ENCODE results near the gene HPS6.
"Not testable (repeated sequence)": the region's sequence is repeated elsewhere in the genome, so short reads cannot be mapped to it uniquely, and the experiment has no call there.

The HPS6 gene

DNA sequence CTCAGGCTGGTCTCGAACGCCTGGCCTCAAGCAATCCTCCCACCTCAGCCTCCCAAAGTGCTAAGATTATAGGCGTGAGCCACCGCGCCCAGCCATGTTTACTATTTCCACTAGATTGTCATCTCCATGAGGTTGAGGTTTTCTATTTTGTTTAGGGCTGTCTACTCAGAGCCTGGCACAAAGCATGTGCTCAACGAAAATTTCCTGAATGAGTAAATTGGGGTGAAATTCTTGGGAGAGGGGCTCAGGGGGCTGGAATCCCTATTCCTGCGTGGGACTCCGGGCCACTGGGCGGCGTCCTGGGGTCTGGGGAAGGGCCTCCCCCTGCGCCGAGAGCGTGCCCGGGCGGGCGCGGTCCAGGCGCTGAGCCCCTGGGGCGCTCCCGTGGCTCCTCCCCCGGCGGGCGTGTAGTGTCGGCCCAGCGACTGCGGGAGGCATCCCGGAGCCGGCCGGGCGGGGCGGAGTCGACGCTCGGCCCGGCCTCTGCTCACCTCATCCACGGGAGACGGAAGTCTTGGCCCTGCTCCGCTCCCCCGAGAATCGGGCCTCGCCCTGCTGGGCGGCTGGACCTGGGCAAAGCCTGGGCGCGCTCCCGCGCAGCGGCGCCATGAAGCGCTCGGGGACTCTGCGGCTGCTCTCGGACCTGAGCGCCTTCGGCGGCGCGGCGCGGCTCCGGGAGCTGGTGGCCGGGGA lies at the start of gene HPS6:
Gene HPS6, plus strand, starts transcription at position 482 of the 693 bp plus-strand sequence. Its CDS starts 126 bp downstream, at position 608.
- TF ChIP-seq, protein P1, sequence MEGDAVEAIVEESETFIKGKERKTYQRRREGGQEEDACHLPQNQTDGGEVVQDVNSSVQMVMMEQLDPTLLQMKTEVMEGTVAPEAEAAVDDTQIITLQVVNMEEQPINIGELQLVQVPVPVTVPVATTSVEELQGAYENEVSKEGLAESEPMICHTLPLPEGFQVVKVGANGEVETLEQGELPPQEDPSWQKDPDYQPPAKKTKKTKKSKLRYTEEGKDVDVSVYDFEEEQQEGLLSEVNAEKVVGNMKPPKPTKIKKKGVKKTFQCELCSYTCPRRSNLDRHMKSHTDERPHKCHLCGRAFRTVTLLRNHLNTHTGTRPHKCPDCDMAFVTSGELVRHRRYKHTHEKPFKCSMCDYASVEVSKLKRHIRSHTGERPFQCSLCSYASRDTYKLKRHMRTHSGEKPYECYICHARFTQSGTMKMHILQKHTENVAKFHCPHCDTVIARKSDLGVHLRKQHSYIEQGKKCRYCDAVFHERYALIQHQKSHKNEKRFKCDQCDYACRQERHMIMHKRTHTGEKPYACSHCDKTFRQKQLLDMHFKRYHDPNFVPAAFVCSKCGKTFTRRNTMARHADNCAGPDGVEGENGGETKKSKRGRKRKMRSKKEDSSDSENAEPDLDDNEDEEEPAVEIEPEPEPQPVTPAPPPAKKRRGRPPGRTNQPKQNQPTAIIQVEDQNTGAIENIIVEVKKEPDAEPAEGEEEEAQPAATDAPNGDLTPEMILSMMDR (conservative IDR thresholded peaks at IDR 0.05), result 0 out of 2 replicates have a peak, but pooled peaks have one; percentile 22
- peak within 1 kb of the TSS; percentile 85 for H3K27ac ChIP-seq

DNA sequence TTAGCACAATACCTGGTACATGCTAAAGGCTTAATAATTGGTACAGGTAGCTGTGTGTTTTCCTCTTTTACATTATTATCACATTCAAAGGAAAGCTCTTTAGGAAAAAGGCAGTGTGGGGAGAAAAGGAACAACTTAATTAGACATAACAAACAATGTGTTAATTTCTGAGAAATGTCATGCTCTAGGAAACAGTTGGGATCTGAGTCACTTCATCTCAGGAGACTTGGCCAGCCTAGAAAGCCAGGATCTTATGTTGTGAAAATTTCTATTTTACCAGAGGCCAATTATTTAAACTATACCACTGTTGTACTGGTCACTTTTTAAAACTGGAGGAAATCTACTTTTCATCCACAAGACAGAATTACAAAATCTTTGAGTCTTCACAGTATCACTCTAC lies 48.7 kb upstream of the HPS6 start:
- no peak overlapping the region for H3K27ac ChIP-seq

DNA sequence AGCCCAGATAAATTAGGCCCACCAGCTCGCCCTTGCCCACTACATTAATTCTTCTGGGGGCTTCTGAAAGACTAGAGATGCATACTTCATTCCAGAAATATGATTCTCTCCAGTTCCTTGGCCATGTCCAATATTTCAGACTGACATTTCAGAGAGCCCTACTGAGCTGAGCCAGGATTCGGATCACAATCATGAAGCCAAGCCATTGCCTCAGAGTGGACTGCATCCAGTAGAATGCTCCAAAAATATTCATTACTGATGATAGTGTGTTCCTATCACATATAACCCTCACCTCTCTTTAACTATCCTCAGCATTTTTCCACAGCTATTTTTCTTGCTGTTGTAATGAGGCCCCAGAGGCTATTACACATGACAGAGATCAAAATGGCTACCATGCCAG lies 47.9 kb upstream of the HPS6 start:
- TF ChIP-seq, protein P1 (conservative IDR thresholded peaks at IDR 0.05), result no peak
- no peak overlapping the region for H3K27ac ChIP-seq

More for the DNA sequence above, 48.7 kb upstream of the HPS6 start:
- TF ChIP-seq, protein P1 (conservative IDR thresholded peaks at IDR 0.05), result no peak

DNA sequence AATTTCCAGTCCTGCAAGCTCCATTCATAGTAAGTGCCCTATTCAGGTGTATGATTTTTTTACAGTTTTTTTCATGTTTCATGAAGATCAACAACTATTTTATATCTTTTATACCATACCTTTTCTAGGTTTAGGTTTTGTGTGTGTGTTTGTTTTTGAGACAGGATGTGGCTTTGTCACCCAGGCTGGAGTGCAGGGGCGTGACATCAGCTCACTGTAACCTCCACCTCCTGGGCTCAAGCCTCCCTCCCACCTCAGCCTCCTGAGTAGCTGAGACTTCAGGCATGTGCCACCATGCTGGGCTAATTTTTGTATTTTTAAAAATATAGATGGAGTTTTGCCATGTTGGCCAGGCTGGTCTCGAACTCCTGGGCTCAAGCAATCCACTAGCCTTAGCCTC lies 44.2 kb upstream of the HPS6 start:
- H3K27ac ChIP-seq, result no peak overlapping the region

DNA sequence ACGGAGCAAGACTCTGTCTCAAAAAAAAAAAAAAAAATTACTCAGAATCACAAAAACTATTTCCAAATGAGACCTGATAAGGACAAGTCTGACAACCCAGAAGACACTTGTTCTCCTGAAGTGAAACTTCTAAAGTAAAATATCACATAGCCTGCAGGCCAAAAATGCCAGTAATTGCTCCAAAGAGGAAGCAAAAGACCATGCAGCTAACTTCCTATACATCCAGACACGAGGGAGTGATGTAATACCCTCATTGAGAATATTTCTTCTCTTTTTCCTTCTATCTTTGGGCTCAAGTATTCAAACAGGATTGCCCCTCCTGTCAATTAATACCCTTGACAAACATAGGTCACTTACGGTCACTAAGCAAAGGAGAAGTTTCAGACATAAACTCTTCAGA lies 40.4 kb upstream of the HPS6 start:
- H3K27ac ChIP-seq, result no peak overlapping the region
- TF ChIP-seq, protein P1 (conservative IDR thresholded peaks at IDR 0.05), result no peak

More for the DNA sequence above, 44.2 kb upstream of the HPS6 start:
- TF ChIP-seq, protein P1 (conservative IDR thresholded peaks at IDR 0.05), result no peak

DNA sequence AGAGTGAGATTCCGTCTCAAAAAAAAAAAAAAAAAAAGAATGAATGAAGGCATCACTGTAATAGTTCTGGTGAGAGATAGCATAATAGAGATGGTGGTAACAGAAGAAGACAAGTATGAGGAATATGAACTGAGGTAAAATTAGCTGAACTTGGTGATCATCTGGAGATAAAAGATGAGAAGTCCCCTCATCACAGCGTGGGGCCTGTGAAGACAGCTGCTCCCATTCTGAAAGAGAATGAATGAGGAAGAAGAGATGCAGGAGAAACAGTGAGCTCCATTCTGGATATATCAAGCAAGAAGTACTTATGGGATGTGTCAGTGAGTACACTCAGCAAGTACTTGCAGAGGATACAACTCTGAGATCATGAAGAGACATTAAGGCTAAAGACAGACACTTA lies 37.9 kb upstream of the HPS6 start:
- TF ChIP-seq, protein P1 (conservative IDR thresholded peaks at IDR 0.05), result no peak
- no peak overlapping the region for H3K27ac ChIP-seq

DNA sequence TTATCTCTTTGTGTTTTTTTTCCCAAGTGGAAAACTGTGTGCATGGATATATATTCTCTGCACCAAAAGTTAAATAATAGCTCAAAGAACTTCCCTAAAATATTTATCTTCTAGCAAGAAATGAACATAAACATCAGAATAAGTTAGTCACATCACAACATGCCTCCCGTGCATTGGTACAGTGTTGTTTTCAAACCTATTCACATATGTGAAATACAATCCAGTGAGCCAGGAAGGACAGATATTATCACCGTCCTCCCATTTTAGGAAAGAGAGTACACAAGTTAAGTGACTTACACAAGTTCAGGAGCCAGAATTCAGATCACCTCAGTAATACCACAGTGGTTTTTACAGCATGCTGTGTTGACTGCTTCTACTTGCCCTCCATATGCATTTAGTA lies 31.4 kb upstream of the HPS6 start:
- H3K27ac ChIP-seq, result no peak overlapping the region
- TF ChIP-seq, protein P1 (conservative IDR thresholded peaks at IDR 0.05), result no peak

DNA sequence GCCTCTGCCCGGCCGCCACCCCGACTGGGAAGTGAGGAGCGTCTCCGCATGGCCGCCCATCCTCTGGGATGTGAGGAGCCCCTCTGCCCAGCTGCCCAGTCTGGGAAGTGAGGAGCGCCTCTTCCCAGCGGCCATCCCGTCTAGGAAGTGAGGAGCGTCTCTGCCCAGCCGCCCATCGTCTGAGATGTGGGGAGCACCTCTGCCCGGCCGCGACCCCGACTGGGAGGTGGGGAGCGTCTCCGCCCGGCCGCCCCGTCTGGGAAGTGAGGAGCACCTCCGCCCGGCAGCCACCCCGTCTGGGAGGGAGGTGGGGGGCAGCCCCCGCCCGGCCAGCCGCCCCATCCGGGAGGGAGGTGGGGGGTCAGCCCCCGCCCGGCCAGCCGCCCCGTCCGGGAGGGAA lies 29.3 kb upstream of the HPS6 start:
- not testable (repeated sequence) for H3K27ac ChIP-seq

Measured in VCaP (cell line).